WTC11 (cell line): ENCODE measurements around the gene PGA3.
"Not testable (repeated sequence)": the region's sequence is repeated elsewhere in the genome, so short reads cannot be mapped to it uniquely, and the experiment has no call there.

Source experiments
- CBFB ChIP-seq: sonication (generic); formaldehyde crosslinking; IDR thresholded peaks from 2 replicates; pipeline ENCODE4 v1.8.1; 2022; ENCODE audit warnings: mild to moderate bottlenecking, low read depth, missing genetic modification reagents
- CTCF ChIP-seq: fragments of 200-600 bp; IDR thresholded peaks from 2 replicates; pipeline ENCODE4 v1.8.0; 2022; ENCODE audit warnings: antibody characterized with exemption
- NR1H2 ChIP-seq: sonication (generic); formaldehyde crosslinking; IDR thresholded peaks from 2 replicates; pipeline ENCODE4 v1.9.0; 2021; ENCODE audit warnings: mild to moderate bottlenecking, moderate library complexity, missing genetic modification reagents
- SP1 ChIP-seq: sonication (generic); formaldehyde crosslinking; conservative IDR thresholded peaks from 2 replicates; pipeline ENCODE4 v1.8.1; 2022; ENCODE audit warnings: missing genetic modification reagents
- ZNF512 ChIP-seq: sonication (generic); formaldehyde crosslinking; IDR thresholded peaks from 2 replicates; pipeline ENCODE4 v1.8.1; 2022; ENCODE audit warnings: missing genetic modification reagents, borderline replicate concordance
- TF ChIP-seq, protein P1 (sequence below): sonication (generic); formaldehyde crosslinking; IDR thresholded peaks from 2 replicates; pipeline ENCODE4 v1.8.0; 2022; ENCODE audit warnings: missing genetic modification reagents
- TF ChIP-seq, protein P2 (sequence below): sonication (generic); formaldehyde crosslinking; IDR thresholded peaks from 2 replicates; pipeline ENCODE4 v1.8.0; 2022; ENCODE audit warnings: mild to moderate bottlenecking, missing genetic modification reagents
- TF ChIP-seq, protein P3 (sequence below): sonication (generic); formaldehyde crosslinking; conservative IDR thresholded peaks from 2 replicates; pipeline ENCODE4 v1.8.1; 2023; ENCODE audit warnings: mild to moderate bottlenecking, low read depth, missing genetic modification reagents, moderate library complexity
- TF ChIP-seq, protein P4 (sequence below): sonication (generic); formaldehyde crosslinking; IDR thresholded peaks from 2 replicates; pipeline ENCODE4 v1.8.1; 2023; ENCODE audit warnings: mild to moderate bottlenecking, missing genetic modification reagents, moderate library complexity

GRCh38 chr11:61213711-61214324 is 10.5 kb downstream of the PGA3 start:
- TF ChIP-seq, protein P1, sequence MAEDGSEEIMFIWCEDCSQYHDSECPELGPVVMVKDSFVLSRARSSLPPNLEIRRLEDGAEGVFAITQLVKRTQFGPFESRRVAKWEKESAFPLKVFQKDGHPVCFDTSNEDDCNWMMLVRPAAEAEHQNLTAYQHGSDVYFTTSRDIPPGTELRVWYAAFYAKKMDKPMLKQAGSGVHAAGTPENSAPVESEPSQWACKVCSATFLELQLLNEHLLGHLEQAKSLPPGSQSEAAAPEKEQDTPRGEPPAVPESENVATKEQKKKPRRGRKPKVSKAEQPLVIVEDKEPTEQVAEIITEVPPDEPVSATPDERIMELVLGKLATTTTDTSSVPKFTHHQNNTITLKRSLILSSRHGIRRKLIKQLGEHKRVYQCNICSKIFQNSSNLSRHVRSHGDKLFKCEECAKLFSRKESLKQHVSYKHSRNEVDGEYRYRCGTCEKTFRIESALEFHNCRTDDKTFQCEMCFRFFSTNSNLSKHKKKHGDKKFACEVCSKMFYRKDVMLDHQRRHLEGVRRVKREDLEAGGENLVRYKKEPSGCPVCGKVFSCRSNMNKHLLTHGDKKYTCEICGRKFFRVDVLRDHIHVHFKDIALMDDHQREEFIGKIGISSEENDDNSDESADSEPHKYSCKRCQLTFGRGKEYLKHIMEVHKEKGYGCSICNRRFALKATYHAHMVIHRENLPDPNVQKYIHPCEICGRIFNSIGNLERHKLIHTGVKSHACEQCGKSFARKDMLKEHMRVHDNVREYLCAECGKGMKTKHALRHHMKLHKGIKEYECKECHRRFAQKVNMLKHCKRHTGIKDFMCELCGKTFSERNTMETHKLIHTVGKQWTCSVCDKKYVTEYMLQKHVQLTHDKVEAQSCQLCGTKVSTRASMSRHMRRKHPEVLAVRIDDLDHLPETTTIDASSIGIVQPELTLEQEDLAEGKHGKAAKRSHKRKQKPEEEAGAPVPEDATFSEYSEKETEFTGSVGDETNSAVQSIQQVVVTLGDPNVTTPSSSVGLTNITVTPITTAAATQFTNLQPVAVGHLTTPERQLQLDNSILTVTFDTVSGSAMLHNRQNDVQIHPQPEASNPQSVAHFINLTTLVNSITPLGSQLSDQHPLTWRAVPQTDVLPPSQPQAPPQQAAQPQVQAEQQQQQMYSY (CRISPR knock-in tag): not testable (repeated sequence)
- not testable (repeated sequence) for TF ChIP-seq CBFB (CRISPR knock-in tag); ZNF512 (CRISPR knock-in tag); CTCF; SP1 (CRISPR knock-in tag); NR1H2 (CRISPR knock-in tag)
- TF ChIP-seq, protein P2, sequence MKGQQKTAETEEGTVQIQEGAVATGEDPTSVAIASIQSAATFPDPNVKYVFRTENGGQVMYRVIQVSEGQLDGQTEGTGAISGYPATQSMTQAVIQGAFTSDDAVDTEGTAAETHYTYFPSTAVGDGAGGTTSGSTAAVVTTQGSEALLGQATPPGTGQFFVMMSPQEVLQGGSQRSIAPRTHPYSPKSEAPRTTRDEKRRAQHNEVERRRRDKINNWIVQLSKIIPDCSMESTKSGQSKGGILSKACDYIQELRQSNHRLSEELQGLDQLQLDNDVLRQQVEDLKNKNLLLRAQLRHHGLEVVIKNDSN (CRISPR knock-in tag): not testable (repeated sequence)
- TF ChIP-seq, protein P3, sequence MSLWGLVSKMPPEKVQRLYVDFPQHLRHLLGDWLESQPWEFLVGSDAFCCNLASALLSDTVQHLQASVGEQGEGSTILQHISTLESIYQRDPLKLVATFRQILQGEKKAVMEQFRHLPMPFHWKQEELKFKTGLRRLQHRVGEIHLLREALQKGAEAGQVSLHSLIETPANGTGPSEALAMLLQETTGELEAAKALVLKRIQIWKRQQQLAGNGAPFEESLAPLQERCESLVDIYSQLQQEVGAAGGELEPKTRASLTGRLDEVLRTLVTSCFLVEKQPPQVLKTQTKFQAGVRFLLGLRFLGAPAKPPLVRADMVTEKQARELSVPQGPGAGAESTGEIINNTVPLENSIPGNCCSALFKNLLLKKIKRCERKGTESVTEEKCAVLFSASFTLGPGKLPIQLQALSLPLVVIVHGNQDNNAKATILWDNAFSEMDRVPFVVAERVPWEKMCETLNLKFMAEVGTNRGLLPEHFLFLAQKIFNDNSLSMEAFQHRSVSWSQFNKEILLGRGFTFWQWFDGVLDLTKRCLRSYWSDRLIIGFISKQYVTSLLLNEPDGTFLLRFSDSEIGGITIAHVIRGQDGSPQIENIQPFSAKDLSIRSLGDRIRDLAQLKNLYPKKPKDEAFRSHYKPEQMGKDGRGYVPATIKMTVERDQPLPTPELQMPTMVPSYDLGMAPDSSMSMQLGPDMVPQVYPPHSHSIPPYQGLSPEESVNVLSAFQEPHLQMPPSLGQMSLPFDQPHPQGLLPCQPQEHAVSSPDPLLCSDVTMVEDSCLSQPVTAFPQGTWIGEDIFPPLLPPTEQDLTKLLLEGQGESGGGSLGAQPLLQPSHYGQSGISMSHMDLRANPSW (CRISPR knock-in tag): not testable (repeated sequence)
- TF ChIP-seq, protein P4, sequence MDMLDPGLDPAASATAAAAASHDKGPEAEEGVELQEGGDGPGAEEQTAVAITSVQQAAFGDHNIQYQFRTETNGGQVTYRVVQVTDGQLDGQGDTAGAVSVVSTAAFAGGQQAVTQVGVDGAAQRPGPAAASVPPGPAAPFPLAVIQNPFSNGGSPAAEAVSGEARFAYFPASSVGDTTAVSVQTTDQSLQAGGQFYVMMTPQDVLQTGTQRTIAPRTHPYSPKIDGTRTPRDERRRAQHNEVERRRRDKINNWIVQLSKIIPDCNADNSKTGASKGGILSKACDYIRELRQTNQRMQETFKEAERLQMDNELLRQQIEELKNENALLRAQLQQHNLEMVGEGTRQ (CRISPR knock-in tag): not testable (repeated sequence)
